IMR-90 (cell line): ENCODE measurements around the gene EHMT1. TPM values are rescaled to one million over a fixed set of nuclear protein-coding genes. Genes with fewer than 3 reads are reported as not detected.
A peak's percentile ranks its signal among the peaks of the same experiment; 100 is the strongest.

Experiments
- ATAC-seq: fragments of 200-7000 bp; cut with Tn5 transposase; 2 replicates; pipeline ENCODE4 v1.9.1; 2020; ENCODE audit warnings: low read depth, mild to moderate bottlenecking, moderate library complexity
- BruUV-seq: library from RNA; stranded (reverse); fragments of 400-500 nt; replicated peaks from 2 replicates; lab custom pipeline; 2021; lab: Mats Ljungman, UMichigan
- CTCF ChIA-PET: fragments of 300-600 bp; formaldehyde crosslinking; extraction: SDS; loops from one replicate; lab custom pipeline; 2021; ENCODE audit warnings: antibody characterized with exemption; lab: Yijun Ruan, JAX
- POLR2A ChIA-PET: fragments of 300-600 bp; sonication (Branson Sonifier 250); formaldehyde crosslinking; loops from one replicate; lab custom pipeline; 2022; ENCODE audit warnings: antibody characterized with exemption; ENCODE audit not compliant: unreplicated experiment; lab: Charles Lee
- DNase-seq: peaks from one replicate; pipeline ENCODE4 v3.0.0; 2013
- H2AFZ ChIP-seq: replicated peaks from 2 replicates; pipeline ENCODE3; 2013; ENCODE audit warnings: low read length, mild to moderate bottlenecking; ENCODE audit not compliant: poor library complexity
- H2AK5ac ChIP-seq: 2 replicates; pipeline ENCODE4 v1.6.1; 2013; ENCODE audit warnings: low read depth, low read length, inconsistent platforms
- H2AK9ac ChIP-seq: replicated peaks from 2 replicates; pipeline ENCODE3; 2013; ENCODE audit warnings: mild to moderate bottlenecking, low read depth, low read length, moderate library complexity; ENCODE audit not compliant: poor library complexity
- H2BK120ac ChIP-seq: 2 replicates; pipeline ENCODE4 v1.6.1; 2013; ENCODE audit warnings: low read depth, low read length, inconsistent platforms
- H2BK15ac ChIP-seq: 3 replicates; pipeline ENCODE4 v1.6.1; 2013; ENCODE audit warnings: low read depth, low read length, inconsistent platforms
- H2BK20ac ChIP-seq: 2 replicates; pipeline ENCODE4 v1.6.1; 2013; ENCODE audit warnings: low read depth, mild to moderate bottlenecking, inconsistent platforms, low read length, moderate library complexity
- H2BK5ac ChIP-seq: 2 replicates; pipeline ENCODE4 v1.6.1; 2013; ENCODE audit warnings: mild to moderate bottlenecking, low read depth, low read length, inconsistent platforms; ENCODE audit not compliant: poor library complexity, severe bottlenecking
- H3K14ac ChIP-seq: replicated peaks from 2 replicates; pipeline ENCODE4 v1.6.1; 2013; ENCODE audit warnings: low read depth, low read length, inconsistent platforms
- H3K18ac ChIP-seq: 2 replicates; pipeline ENCODE4 v1.6.1; 2013; ENCODE audit warnings: low read depth, low read length, control low read depth
- H3K23ac ChIP-seq: 2 replicates; pipeline ENCODE4 v1.6.1; 2013; ENCODE audit warnings: low read depth, low read length, inconsistent platforms
- H3K27ac ChIP-seq: 2 replicates; pipeline ENCODE4 v1.5.1; 2013; ENCODE audit warnings: mild to moderate bottlenecking, control low read depth, low read length; ENCODE audit not compliant: insufficient read depth
- H3K27me3 ChIP-seq: 2 replicates; pipeline ENCODE4 v1.6.1; 2013; ENCODE audit warnings: low read length; ENCODE audit not compliant: control insufficient read depth, insufficient read depth
- H3K36me3 ChIP-seq: 2 replicates; pipeline ENCODE4 v1.6.1; 2013; ENCODE audit warnings: low read length, mixed read lengths; ENCODE audit not compliant: control insufficient read depth, insufficient read depth
- H3K4ac ChIP-seq: 2 replicates; pipeline ENCODE4 v1.6.1; 2013; ENCODE audit warnings: low read depth, low read length, inconsistent platforms
- H3K4me1 ChIP-seq: 2 replicates; pipeline ENCODE4 v1.6.1; 2013; ENCODE audit warnings: low read length, mixed read lengths; ENCODE audit not compliant: control insufficient read depth, insufficient read depth
- H3K4me2 ChIP-seq: 2 replicates; pipeline ENCODE4 v1.6.1; 2013; ENCODE audit warnings: low read depth, mild to moderate bottlenecking, control low read depth, low read length, moderate library complexity
- H3K4me3 ChIP-seq: 2 replicates; pipeline ENCODE4 v1.5.1; 2013; ENCODE audit warnings: low read depth, mild to moderate bottlenecking, control low read depth, low read length, moderate library complexity; ENCODE audit not compliant: insufficient read depth
- H3K56ac ChIP-seq: 2 replicates; pipeline ENCODE4 v1.6.1; 2013; ENCODE audit warnings: low read length, inconsistent platforms; ENCODE audit not compliant: insufficient read depth; ENCODE audit errors: extremely low read depth
- H3K79me1 ChIP-seq, 2 experiments: 2 replicates each; pipeline ENCODE4 v1.6.1; 2013; ENCODE audit warnings: low read length in 2 of 2, inconsistent platforms in 1 of 2, low read depth in 1 of 2
- H3K9ac ChIP-seq: 2 replicates; pipeline ENCODE4 v1.6.1; 2013; ENCODE audit warnings: low read depth, low read length, control low read depth
- H3K9me1 ChIP-seq: 2 replicates; pipeline ENCODE4 v1.6.1; 2013; ENCODE audit warnings: low read length, inconsistent platforms; ENCODE audit not compliant: insufficient read depth
- H3K9me3 ChIP-seq: 2 replicates; pipeline ENCODE4 v1.6.1; 2013; ENCODE audit warnings: low read length; ENCODE audit not compliant: control insufficient read depth, insufficient read depth
- H4K20me1 ChIP-seq: 2 replicates; pipeline ENCODE4 v1.6.1; 2013; ENCODE audit warnings: low read length, inconsistent platforms; ENCODE audit not compliant: insufficient read depth
- H4K5ac ChIP-seq: 2 replicates; pipeline ENCODE4 v1.6.1; 2013; ENCODE audit warnings: mild to moderate bottlenecking, low read depth, low read length, control low read depth
- H4K8ac ChIP-seq, 2 experiments: 2 replicates each; pipeline ENCODE4 v1.6.1; 2013; ENCODE audit warnings: low read depth in 2 of 2, low read length in 2 of 2, control low read depth in 1 of 2, inconsistent platforms in 1 of 2
- H4K91ac ChIP-seq: 2 replicates; pipeline ENCODE4 v1.6.1; 2013; ENCODE audit warnings: low read depth, low read length, inconsistent platforms; ENCODE audit not compliant: insufficient read depth
- BHLHE40 ChIP-seq: fragments of 150-350 bp; IDR thresholded peaks from 2 replicates; pipeline ENCODE4 v1.6.1; 2016; ENCODE audit warnings: mild to moderate bottlenecking, low read depth, low read length
- CEBPB ChIP-seq: IDR thresholded peaks from 2 replicates; pipeline ENCODE4 v1.6.1; 2012; ENCODE audit warnings: low read depth, low read length, improper control_type of control experiment
- CHD1 ChIP-seq: IDR thresholded peaks from 2 replicates; pipeline ENCODE4 v1.6.1; 2012; ENCODE audit warnings: low read depth, low read length, improper control_type of control experiment
- CTCF ChIP-seq: conservative IDR thresholded peaks from 2 replicates; pipeline ENCODE4 v1.5.1; 2012; ENCODE audit warnings: mild to moderate bottlenecking, low read depth, low read length, improper control_type of control experiment
- MAZ ChIP-seq: IDR thresholded peaks from 2 replicates; pipeline ENCODE4 v1.6.1; 2012; ENCODE audit warnings: low read depth, mild to moderate bottlenecking, low read length, improper control_type of control experiment, moderate library complexity, borderline replicate concordance
- NFE2L2 ChIP-seq: fragments of 150-350 bp; IDR thresholded peaks from 2 replicates; pipeline ENCODE4 v1.6.1; 2016; ENCODE audit warnings: low read depth, mild to moderate bottlenecking, low read length
- POLR2A ChIP-seq: IDR thresholded peaks from 2 replicates; pipeline ENCODE4 v1.6.1; 2012; ENCODE audit warnings: mild to moderate bottlenecking, low read depth, low read length
- RAD21 ChIP-seq: IDR thresholded peaks from 2 replicates; pipeline ENCODE4 v1.6.1; 2012; ENCODE audit warnings: low read length, improper control_type of control experiment
- RCOR1 ChIP-seq: IDR thresholded peaks from 2 replicates; pipeline ENCODE4 v1.6.1; 2012; ENCODE audit warnings: mild to moderate bottlenecking, low read length, improper control_type of control experiment; ENCODE audit not compliant: insufficient replicate concordance
- USF2 ChIP-seq: fragments of 150-350 bp; IDR thresholded peaks from 2 replicates; pipeline ENCODE4 v1.6.1; 2017; ENCODE audit warnings: mild to moderate bottlenecking, antibody characterized with exemption, low read length, low read depth
- WGBS, 2 experiments: methylation state at CpG; one replicate each; pipeline versions ENCODE4 v1.1.5 to v1.1.7; 2013; ENCODE audit warnings: missing lambda C conversion rate in 2 of 2; ENCODE audit not compliant: insufficient read length in 1 of 2; ENCODE audit errors: extremely low coverage in 2 of 2; 5-methylcytosine and 5-hydroxymethylcytosine counted together
- dilution Hi-C: fragments of 300-500 bp; cut with HindIII; formaldehyde crosslinking; loops from one replicate; pipeline ENCODE4 v1.14.3; 2018; ENCODE audit warnings: low sequenced_read_pairs; ENCODE audit not compliant: unreplicated experiment
- in situ Hi-C: fragments of 300-500 bp; cut with MboI; formaldehyde crosslinking; loops from 3 replicates; pipeline ENCODE4 v1.14.3; 2019; ENCODE audit warnings: low sequenced_read_pairs, inconsistent platforms, mixed read lengths
- intact Hi-C: fragments of 100-400 bp; cut with micrococcal nuclease; formaldehyde crosslinking; loops from 2 replicates; pipeline ENCODE4 v1.10.0; 2022
- polyA plus RNA-seq, 3 experiments: library from polyadenylated mRNA; depleted of rRNA; stranded (reverse); fragments of >200 nt; gene quantifications; 2 replicates each; pipeline ENCODE4 v1.2.3, GENCODE V29; 2012; ENCODE audit warnings: low replicate concordance in 1 of 3
- total RNA-seq: library from RNA; depleted of rRNA; stranded (reverse); fragments of >200 nt; gene quantifications from 2 replicates; pipeline ENCODE4 v1.2.3, GENCODE V29; 2012

EHMT1 gene
- total and polyA plus RNA-seq, 2 of the 4 experiments (the other 2 are of a cell fraction) = 32.8 to 35.1 TPM

GRCh38 chr9:137620581-137620980, 1.8 kb downstream of the EHMT1 start:
- Histone ChIP-seq H3K27ac (no peak overlapping the region; the same call in 1 of the 2 replicates), H4K8ac (no peak overlapping the region; a peak in 1 of 4 replicates), H3K56ac (no peak overlapping the region), H4K91ac (no peak overlapping the region), H3K4me2 (peak overlapping the region; percentile 33; the same call in 1 of the 2 replicates), H3K23ac (peak overlapping the region; percentile 73), H3K9me3 (no peaks in the 10 kb centered on the region), H3K4me3 (no peak overlapping the region), H3K4ac (no peak overlapping the region), H2BK20ac (no peak overlapping the region), H3K27me3 (no peaks in the 10 kb centered on the region), H2BK120ac (no peak overlapping the region), H3K79me1 (peaks cover 22 to 73% of the 10 kb centered on the region in 2 experiments), H3K4me1 (peaks cover 11% of the 10 kb centered on the region), H2BK5ac (no peak overlapping the region), H3K9me1 (peaks cover 14% of the 10 kb centered on the region), H3K18ac (no peak overlapping the region), H2AK9ac (peak overlapping the region; percentile 23), H2AFZ (no peak overlapping the region), H2BK15ac (no peak overlapping the region), H4K5ac (peak overlapping the region; percentile 19; the same call in 1 of the 2 replicates), H2AK5ac (0 out of 2 replicates have a peak overlapping the region, but pooled peaks have one; percentile 65), H4K20me1 (peaks cover 65% of the 10 kb centered on the region), H3K9ac (peak overlapping the region; percentile 44; the same call in 1 of the 2 replicates), H3K14ac (peak overlapping the region; percentile 41; the same call in 1 of the 2 replicates), H3K36me3 (peaks cover 17% of the 10 kb centered on the region)
- no peak for DNase-seq
- intact Hi-C loops = no loop called here
- TSS peak; percentile 26 for BruUV-seq
- ChIA-PET CTCF (interaction anchor here (0.9 kb wide), 1 partner anchor 39 kb away, joined by 5 read pairs; no protein-coding TSS in a partner anchor), POLR2A (no interaction called here)
- in situ Hi-C loops = no loop called here
- dilution Hi-C loops = no loop called here
- WGBS, 2 experiments = 81% methylated on average over 6 of the region's 7 CpGs; no CpG with 5 or more reads in 1 of the 2 experiments
- TF ChIP-seq USF2 = no peak
- TF ChIP-seq MAZ = no peak
- TF ChIP-seq BHLHE40 = no peak
- TF ChIP-seq POLR2A = no peak
- TF ChIP-seq CEBPB = no peak
- TF ChIP-seq CHD1 = no peak
- TF ChIP-seq CTCF = no peak
- TF ChIP-seq RAD21 = no peak
- TF ChIP-seq RCOR1 = no peak
- TF ChIP-seq NFE2L2 = no peak
- ATAC-seq = no peak
